ENCODE data around the gene SYTL1. TPM values are rescaled to one million over a fixed set of nuclear protein-coding genes. Genes with fewer than 3 reads are reported as not detected.

The SYTL1 gene
- total and polyA plus RNA-seq, 2 experiments from 2014 or later, result not detected

DNA sequence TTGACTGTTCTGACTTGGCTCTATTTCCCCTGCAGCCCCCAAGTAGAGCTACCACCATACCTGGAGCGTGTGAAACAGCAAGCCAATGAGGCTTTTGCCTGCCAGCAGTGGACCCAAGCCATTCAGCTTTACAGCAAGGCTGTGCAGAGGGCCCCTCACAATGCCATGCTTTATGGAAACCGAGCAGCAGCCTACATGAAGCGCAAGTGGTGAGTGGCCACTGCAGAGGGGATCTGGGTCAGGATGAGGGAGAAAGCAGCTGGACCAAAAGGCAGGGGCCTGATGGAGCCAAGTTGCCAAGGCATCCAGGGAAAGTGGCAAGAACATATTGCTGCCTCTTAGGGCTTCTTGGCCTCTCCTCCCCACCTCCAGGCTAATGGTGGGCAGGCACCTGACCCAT, 43.9 kb upstream of the SYTL1 start:
- H3K27ac ChIP-seq, result no peak overlapping the region
- H3K4me3 ChIP-seq, result no peak overlapping the region
- in situ Hi-C loops (cut with MboI), result no loop called here
- DNase-seq, result no peak
- WGBS, 2 experiments (ENCODE audit: low coverage in 1 of 2, low lambda C conversion rate in 2 of 2, missing lambda C conversion rate in 2 of 2), result 98 to 100% methylated on average over 3 of the region's 3 CpGs
- H3F3A ChIP-seq (ENCODE audit: insufficient read depth), result peaks cover 17% of the 10 kb centered on the region
- H3K9me3 ChIP-seq (ENCODE audit: low read depth), result no peaks in the 10 kb centered on the region
- no peak for TF ChIP-seq EZH2phosphoT487 (IDR thresholded peaks at IDR 0.05; ENCODE audit: insufficient read depth, low read depth)
- no peak for TF ChIP-seq EZH2 (IDR thresholded peaks at IDR 0.05; ENCODE audit: insufficient read depth, poor library complexity, severe bottlenecking)
- no peaks in the 10 kb centered on the region for H3K27me3 ChIP-seq (replicated peaks; ENCODE audit: insufficient read depth)
- H4K20me1 ChIP-seq (ENCODE audit: insufficient read depth), result no peaks in the 10 kb centered on the region
- no peak overlapping the region for H3K4me2 ChIP-seq (ENCODE audit: unreplicated experiment)
- no peak overlapping the region for H2AFZ ChIP-seq
- peaks cover 16% of the 10 kb centered on the region; the same call in 1 of the 2 replicates for H3K36me3 ChIP-seq (ENCODE audit: low read depth)
- no peaks in the 10 kb centered on the region for H3K9me2 ChIP-seq (ENCODE audit: insufficient read depth)
- H3K4me1 ChIP-seq (ENCODE audit: insufficient read depth), result peaks cover 22% of the 10 kb centered on the region
- no peak overlapping the region for H3K9ac ChIP-seq
- H3K79me2 ChIP-seq (ENCODE audit: insufficient read depth), result no peaks in the 10 kb centered on the region

DNA sequence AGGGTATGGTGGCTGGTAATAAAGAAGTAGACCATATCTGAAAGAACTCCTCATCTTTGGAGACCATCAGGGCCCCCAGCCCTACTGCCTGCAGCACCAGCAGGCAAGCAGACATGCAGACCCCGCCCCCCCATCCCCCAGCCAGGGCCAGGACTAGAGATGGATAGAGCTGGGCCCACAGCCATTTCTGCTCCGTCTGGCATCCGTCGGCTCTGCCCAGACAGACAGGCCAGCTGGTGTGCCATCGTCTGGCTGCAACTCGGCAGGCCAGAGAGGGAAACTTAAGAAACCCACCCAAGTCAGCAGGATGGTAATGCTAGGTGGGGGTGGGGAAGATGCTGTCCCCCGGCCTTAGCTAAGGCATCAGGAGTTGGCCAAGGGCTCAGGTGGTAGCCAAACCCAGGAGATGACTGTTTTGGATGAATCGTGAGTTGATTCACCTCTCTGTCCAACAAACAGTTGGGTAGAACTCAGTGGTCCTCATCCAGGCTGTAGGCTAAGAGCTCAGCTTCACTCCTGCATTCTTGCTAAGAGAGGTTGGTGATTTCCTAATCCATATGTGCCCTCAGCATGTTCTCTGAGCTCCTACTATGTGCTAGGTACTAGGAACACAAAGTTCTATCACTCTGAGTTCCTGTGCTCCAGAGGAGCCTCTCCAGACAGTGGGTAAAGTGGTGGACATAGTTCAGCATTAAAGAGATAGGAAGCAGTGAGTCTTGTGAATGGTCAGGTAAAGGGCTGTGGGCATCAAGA, 43.0 kb upstream of the SYTL1 start:
- DNase-seq, result peak; percentile 50
- peak overlapping the region; percentile 78 for H2AFZ ChIP-seq

DNA sequence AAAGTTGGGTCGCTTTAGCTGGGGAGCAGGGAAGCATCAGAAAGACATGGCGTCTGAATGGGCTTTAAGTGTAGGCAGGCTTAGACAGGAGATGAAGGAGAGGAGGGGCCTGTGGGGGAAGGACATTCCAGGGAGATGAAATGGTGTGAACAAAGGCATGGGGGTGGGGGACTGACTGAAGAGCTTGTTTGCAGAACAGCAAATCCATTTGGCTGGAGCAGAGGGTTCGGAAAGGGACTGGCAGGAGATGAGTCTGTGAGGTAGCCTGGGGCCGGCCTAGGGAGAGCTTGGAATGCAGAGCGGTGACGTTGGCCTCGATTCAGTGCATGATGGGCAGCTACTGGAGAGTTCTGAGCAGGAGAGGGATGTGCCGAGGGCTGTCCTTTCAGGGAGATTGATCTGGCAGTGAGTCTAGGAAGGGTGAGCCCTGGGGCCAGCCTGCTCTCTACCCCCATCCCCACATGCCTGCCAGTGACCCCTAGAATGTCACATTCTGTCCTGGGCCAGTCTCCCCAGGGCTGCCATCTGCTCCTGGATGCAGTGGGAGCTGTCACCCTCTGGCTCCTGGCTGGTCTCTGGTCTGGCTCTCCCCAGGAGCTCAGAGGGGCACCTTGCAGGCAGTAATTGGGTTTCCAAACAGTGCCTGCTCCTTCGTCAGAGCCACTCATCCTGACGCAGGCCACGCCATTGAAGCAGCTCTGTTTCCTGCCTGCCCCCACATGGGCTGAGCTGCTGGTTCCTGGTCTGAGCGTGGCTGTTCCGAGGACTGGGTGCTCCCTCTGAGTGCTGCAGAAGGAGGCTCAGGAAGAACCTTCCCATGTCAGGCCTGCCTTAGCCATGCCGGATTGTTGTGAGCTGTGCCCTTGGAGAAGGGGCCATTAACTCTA, 42.2 kb upstream of the SYTL1 start:
- peaks cover 6% of the 10 kb centered on the region; the same call in 1 of the 2 replicates for H3K36me3 ChIP-seq (ENCODE audit: low read depth)
- 42 to 44% methylated on average over 14 of the region's 14 CpGs for WGBS, 2 experiments (ENCODE audit: low coverage in 1 of 2, low lambda C conversion rate in 2 of 2, missing lambda C conversion rate in 2 of 2)
- H3K4me1 ChIP-seq (ENCODE audit: insufficient read depth), result peaks cover 22% of the 10 kb centered on the region
- H3K27ac ChIP-seq, result peak overlapping the region; percentile 91
- H4K20me1 ChIP-seq (ENCODE audit: insufficient read depth), result no peaks in the 10 kb centered on the region
- H3K79me2 ChIP-seq (ENCODE audit: insufficient read depth), result no peaks in the 10 kb centered on the region
- peak overlapping the region; percentile 67 for H3K9ac ChIP-seq
- H3K27me3 ChIP-seq (replicated peaks; ENCODE audit: insufficient read depth), result no peaks in the 10 kb centered on the region
- H2AFZ ChIP-seq, result peak overlapping the region; percentile 78
- no peak overlapping the region for H3K4me3 ChIP-seq
- H3K9me3 ChIP-seq (ENCODE audit: low read depth), result no peaks in the 10 kb centered on the region
- H3K9me2 ChIP-seq (ENCODE audit: insufficient read depth), result no peaks in the 10 kb centered on the region
- in situ Hi-C loops (cut with MboI), result loop anchor here (5.0 kb wide), 1 partner anchor 93 kb away; the partner anchor contains the start of gene GPR3
- H3K4me2 ChIP-seq (ENCODE audit: unreplicated experiment), result peak overlapping the region; percentile 75
- DNase-seq, result peak; percentile 99
- H3F3A ChIP-seq (ENCODE audit: insufficient read depth), result peaks cover 17% of the 10 kb centered on the region
- TF ChIP-seq EZH2phosphoT487 (IDR thresholded peaks at IDR 0.05; ENCODE audit: insufficient read depth, low read depth), result no peak
- no peak for TF ChIP-seq EZH2 (IDR thresholded peaks at IDR 0.05; ENCODE audit: insufficient read depth, poor library complexity, severe bottlenecking)

More for the DNA sequence above, 43.0 kb upstream of the SYTL1 start:
- peaks cover 17% of the 10 kb centered on the region for H3F3A ChIP-seq (ENCODE audit: insufficient read depth)
- H3K9me3 ChIP-seq (ENCODE audit: low read depth), result no peaks in the 10 kb centered on the region
- H3K9ac ChIP-seq, result peak overlapping the region; percentile 60
- in situ Hi-C loops (cut with MboI), result no loop called here
- no peak overlapping the region for H3K4me3 ChIP-seq
- H3K27me3 ChIP-seq (replicated peaks; ENCODE audit: insufficient read depth), result no peaks in the 10 kb centered on the region
- TF ChIP-seq EZH2phosphoT487 (IDR thresholded peaks at IDR 0.05; ENCODE audit: insufficient read depth, low read depth) (no peak), EZH2 (IDR thresholded peaks at IDR 0.05; ENCODE audit: insufficient read depth, poor library complexity, severe bottlenecking) (no peak)
- peaks cover 22% of the 10 kb centered on the region for H3K4me1 ChIP-seq (ENCODE audit: insufficient read depth)
- 85 to 98% methylated on average over 8 of the region's 8 CpGs for WGBS, 2 experiments (ENCODE audit: low coverage in 1 of 2, low lambda C conversion rate in 2 of 2, missing lambda C conversion rate in 2 of 2)
- no peaks in the 10 kb centered on the region for H3K79me2 ChIP-seq (ENCODE audit: insufficient read depth)
- peaks cover 12% of the 10 kb centered on the region; the same call in 1 of the 2 replicates for H3K36me3 ChIP-seq (ENCODE audit: low read depth)
- H4K20me1 ChIP-seq (ENCODE audit: insufficient read depth), result no peaks in the 10 kb centered on the region
- H3K9me2 ChIP-seq (ENCODE audit: insufficient read depth), result no peaks in the 10 kb centered on the region
- peak overlapping the region; percentile 91 for H3K27ac ChIP-seq
- H3K4me2 ChIP-seq (ENCODE audit: unreplicated experiment), result peak overlapping the region; percentile 75

DNA sequence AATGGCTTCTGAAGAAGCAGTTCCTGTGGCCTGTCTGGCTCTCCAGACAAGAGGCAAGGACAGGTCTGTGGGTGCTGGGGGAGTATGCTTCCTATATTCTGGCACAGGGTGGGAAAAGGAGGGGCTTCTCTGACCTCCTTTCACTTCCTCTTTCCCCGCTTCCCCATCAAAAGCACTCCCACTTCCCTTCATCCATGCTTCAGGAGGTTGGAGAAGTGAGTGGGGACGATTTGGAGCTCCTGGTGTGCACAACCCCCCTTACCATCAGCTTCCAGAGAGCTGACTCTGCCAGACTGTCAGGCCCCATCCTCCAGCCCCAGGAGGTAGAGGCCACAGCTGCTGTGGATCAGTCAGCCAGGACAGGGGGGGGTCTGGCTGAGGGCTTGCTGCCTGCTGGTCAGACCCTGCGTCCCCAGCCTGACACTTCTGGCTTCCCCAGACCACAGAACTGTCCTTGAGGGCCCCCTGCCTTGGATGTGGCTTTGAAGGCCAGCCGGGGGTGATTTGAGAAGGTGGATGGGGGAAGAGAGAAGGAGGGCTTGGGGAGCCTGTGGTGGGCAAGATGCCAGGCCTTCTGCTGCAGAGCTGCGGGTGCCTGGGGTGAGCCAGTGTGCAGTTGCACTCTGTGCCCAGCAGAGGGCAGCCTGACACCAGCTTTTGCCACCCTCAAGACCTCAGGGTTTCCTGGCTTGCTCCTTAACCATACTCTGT, 41.3 kb upstream of the SYTL1 start:
- H3F3A ChIP-seq (ENCODE audit: insufficient read depth), result peaks cover 17% of the 10 kb centered on the region
- peak overlapping the region; percentile 67 for H3K9ac ChIP-seq
- peak overlapping the region; percentile 91 for H3K27ac ChIP-seq
- H2AFZ ChIP-seq, result no peak overlapping the region
- no peak overlapping the region for H3K4me3 ChIP-seq
- H4K20me1 ChIP-seq (ENCODE audit: insufficient read depth), result no peaks in the 10 kb centered on the region
- no peaks in the 10 kb centered on the region for H3K9me2 ChIP-seq (ENCODE audit: insufficient read depth)
- H3K4me2 ChIP-seq (ENCODE audit: unreplicated experiment), result peak overlapping the region; percentile 41
- H3K9me3 ChIP-seq (ENCODE audit: low read depth), result no peaks in the 10 kb centered on the region
- peaks cover 6% of the 10 kb centered on the region; the same call in 1 of the 2 replicates for H3K36me3 ChIP-seq (ENCODE audit: low read depth)
- in situ Hi-C loops (cut with MboI), result loop anchor here (5.0 kb wide), 1 partner anchor 92 kb away; the partner anchor contains the start of gene GPR3
- no peaks in the 10 kb centered on the region for H3K27me3 ChIP-seq (replicated peaks; ENCODE audit: insufficient read depth)
- TF ChIP-seq EZH2 (IDR thresholded peaks at IDR 0.05; ENCODE audit: insufficient read depth, poor library complexity, severe bottlenecking), result no peak
- TF ChIP-seq EZH2phosphoT487 (IDR thresholded peaks at IDR 0.05; ENCODE audit: insufficient read depth, low read depth), result no peak
- WGBS, 2 experiments (ENCODE audit: low coverage in 1 of 2, low lambda C conversion rate in 2 of 2, missing lambda C conversion rate in 2 of 2), result 16 to 18% methylated on average over 4 to 5 of the region's 5 CpGs
- DNase-seq, result peak; percentile 88
- H3K4me1 ChIP-seq (ENCODE audit: insufficient read depth), result peaks cover 22% of the 10 kb centered on the region
- no peaks in the 10 kb centered on the region for H3K79me2 ChIP-seq (ENCODE audit: insufficient read depth)

Data from GM23248 (cell line).